Adrenal gland (tissue), 12 donors: Measurements from ENCODE around the gene REPS2. TPM values are rescaled to one million over a fixed set of nuclear protein-coding genes. Genes with fewer than 3 reads are reported as not detected.

Source experiments
- DNase-seq, 7 donors: peaks; one replicate each; pipeline ENCODE4 v3.0.0-alpha.2; 2019 to 2020
- H3K27ac ChIP-seq, 5 donors: fragments of 200-600 bp; sonication (generic) in 4 of 5; 1 replicate in 3 of 5; 2 replicates in 2 of 5; pipeline versions ENCODE4 v1.5.1 to v1.8.0; 2016 to 2020; ENCODE audit warnings: mild to moderate bottlenecking in 1 of 5
- H3K27me3 ChIP-seq: fragments of 200-600 bp; 2 replicates; pipeline ENCODE4 v1.8.0; 2021
- H3K36me3 ChIP-seq, 2 donors: fragments of 200-600 bp; replicated peaks in 1 of 2; 1 replicate in 1 of 2; 2 replicates in 1 of 2; pipeline versions ENCODE4 v1.5.1 to v1.8.0; 2018 to 2022
- H3K4me1 ChIP-seq, 2 donors: fragments of 200-600 bp; replicated peaks in 1 of 2; 1 replicate in 1 of 2; 2 replicates in 1 of 2; pipeline versions ENCODE4 v1.5.1 to v1.8.0; 2018 to 2021
- H3K4me3 ChIP-seq, 4 donors: fragments of 200-600 bp; sonication (generic) in 3 of 4; one replicate each; pipeline ENCODE4 v1.5.1; 2016 to 2018
- H3K9me3 ChIP-seq, 3 donors: fragments of 200-600 bp; sonication (generic) in 1 of 3; replicated peaks in 1 of 3; 1 replicate in 2 of 3; 2 replicates in 1 of 3; pipeline versions ENCODE4 v1.5.1 to v1.8.0; 2016 to 2021
- CTCF ChIP-seq, 6 experiments: fragments of 450-650 bp in 4 of 6; fragments of 200-600 bp in 2 of 6; sonication (generic) in 1 of 6; IDR thresholded peaks; 1 replicate in 5 of 6; 2 replicates in 1 of 6; pipeline versions ENCODE4 v1.5.1 to v1.8.0; 2016 to 2021; ENCODE audit warnings: antibody characterized with exemption in 6 of 6, mild to moderate bottlenecking in 2 of 6, moderate library complexity in 1 of 6
- POLR2A ChIP-seq, 2 donors: fragments of 450-650 bp; IDR thresholded peaks; one replicate each; pipeline ENCODE4 v1.6.1; 2017; ENCODE audit warnings: antibody characterized with exemption in 2 of 2, mild to moderate bottlenecking in 2 of 2, moderate library complexity in 1 of 2
- WGBS, 4 donors: extraction: QIAGEN DNeasy Blood & Tissue Kit in 2 of 4; methylation state at CpG; one replicate each; pipeline versions ENCODE4 v1.1.5 to v1.1.7; 2013 to 2017; 5-methylcytosine and 5-hydroxymethylcytosine counted together
- intact Hi-C, 2 donors: fragments of 100-400 bp; cut with DNase I; formaldehyde crosslinking; loops; one replicate each; pipeline versions ENCODE4 v1.14.1 to v1.15.0; 2022 to 2023
- polyA plus RNA-seq, 3 donors: library from polyadenylated mRNA; stranded (reverse); fragments of 200-250 nt in 2 of 3; fragments of 350-450 nt in 1 of 3; fragmentation: Illumina TruSeq in 1 of 3; extraction: RNeasy Lipid Tissue Mini Kit (QIAGEN cat#74804) in 1 of 3; gene quantifications; one replicate each; pipeline ENCODE4 v1.2.3, GENCODE V29; 2013 to 2014
- total RNA-seq, 9 donors: library from RNA; depleted of rRNA in 4 of 9; stranded (reverse); fragments of >200 nt in 4 of 9; fragments of 120-200 nt in 1 of 9; fragmentation: NEBNext Ultra II Directional in 1 of 9; extraction: Animal tissue kit (Norgen Biotek cat#: 25700) in 1 of 9; gene quantifications; one replicate each; pipeline versions ENCODE4 v1.1.0 to v1.2.4, GENCODE V29; 2013 to 2023
- donor health status: healthy with polysubstance abuse.
- donor health status: Bipolar disorder and iron deficiency.
- donor health status: DM: yes; HTN: yes; CAD: no.
- donor health status: DM: no; HTN: no; CAD: no.
- donor health status: DM: no; HTN: no; CAD: no.
- donor health status: DM: yes; HTN: yes; CAD: no.

Gene REPS2
- total and polyA plus RNA-seq, 12 donors: 13.9 to 87.0 (median 41.3) TPM

GRCh38 chrX:17170973-17171372 is 224.5 kb downstream of the REPS2 start:
- intact Hi-C loops: no loop called here
- H3K4me3 ChIP-seq: no peak overlapping the region
- no peaks in the 10 kb centered on the region for H3K36me3 ChIP-seq
- TF ChIP-seq CTCF (IDR thresholded peaks at IDR 0.05) (no peak), POLR2A (IDR thresholded peaks at IDR 0.05) (no peak)
- DNase-seq: peak in 4 of 7 donors; percentile 4 to 51 (median 20)
- H3K9me3 ChIP-seq: no peaks in the 10 kb centered on the region
- no peak overlapping the region for H3K27ac ChIP-seq
- H3K27me3 ChIP-seq: no peaks in the 10 kb centered on the region
- H3K4me1 ChIP-seq: no peaks in the 10 kb centered on the region
- WGBS, 4 donors: 20 to 64% (median 51%) methylated on average over 1 to 2 of the region's 2 CpGs

GRCh38 chrX:17174671-17175070 is 228.2 kb downstream of the REPS2 start:
- no peaks in the 10 kb centered on the region for H3K27me3 ChIP-seq
- WGBS, 4 donors: 69 to 77% (median 74%) methylated on average over 7 to 8 of the region's 8 CpGs; no CpG with 5 or more reads in 1 of the 4 donors
- intact Hi-C loops: no loop called here
- no peaks in the 10 kb centered on the region for H3K36me3 ChIP-seq
- H3K9me3 ChIP-seq: no peaks in the 10 kb centered on the region
- H3K27ac ChIP-seq: no peak overlapping the region
- H3K4me1 ChIP-seq: no peaks in the 10 kb centered on the region
- peak in 5 of 7 donors; percentile 21 to 66 (median 38) for DNase-seq
- no peak overlapping the region for H3K4me3 ChIP-seq
- no peak for TF ChIP-seq POLR2A (IDR thresholded peaks at IDR 0.05)
- no peak for TF ChIP-seq CTCF (IDR thresholded peaks at IDR 0.05)

- WGBS, 4 donors: 87 to 100% (median 93%) methylated on average over 1 to 3 of the region's 3 CpGs
- no peak overlapping the region for H3K27ac ChIP-seq
- TF ChIP-seq CTCF (IDR thresholded peaks at IDR 0.05): no peak
- no peak for TF ChIP-seq POLR2A (IDR thresholded peaks at IDR 0.05)
These were observed 235.9 kb downstream of the REPS2 start for GRCh38 chrX:17182317-17182716.

GRCh38 chrX:17183566-17183965 is 237.1 kb downstream of the REPS2 start:
- no peaks in the 10 kb centered on the region for H3K27me3 ChIP-seq

More at GRCh38 chrX:17182317-17182716, 235.9 kb downstream of the REPS2 start:
- Histone ChIP-seq H3K27me3 (no peaks in the 10 kb centered on the region), H3K4me3 (no peak overlapping the region), H3K9me3 (no peaks in the 10 kb centered on the region), H3K4me1 (no peaks in the 10 kb centered on the region), H3K36me3 (no peaks in the 10 kb centered on the region)
- DNase-seq: no peak
- intact Hi-C loops: no loop called here

More at GRCh38 chrX:17183566-17183965, 237.1 kb downstream of the REPS2 start:
- no peak for TF ChIP-seq CTCF (IDR thresholded peaks at IDR 0.05)
- no peak for TF ChIP-seq POLR2A (IDR thresholded peaks at IDR 0.05)
- WGBS, 4 donors: 64 to 97% (median 85%) methylated on average over 2 of the region's 2 CpGs
- intact Hi-C loops: no loop called here
- no peaks in the 10 kb centered on the region for H3K36me3 ChIP-seq
- no peaks in the 10 kb centered on the region for H3K9me3 ChIP-seq
- H3K27ac ChIP-seq: no peak overlapping the region
- no peak overlapping the region for H3K4me3 ChIP-seq
- DNase-seq: no peak
- no peaks in the 10 kb centered on the region for H3K4me1 ChIP-seq
